ENCODE measurements around the gene TBC1D30.
A peak's percentile ranks its signal among the peaks of the same experiment; 100 is the strongest.

Gene TBC1D30

GRCh38 chr12:64821116-64821630 lies 3.3 kb upstream of the TBC1D30 start:
- H3K79me2 ChIP-seq (ENCODE audit: control insufficient read depth, insufficient read depth, low read length): no peaks in the 10 kb centered on the region
- H4K8ac ChIP-seq (ENCODE audit: low read depth, low read length): no peak overlapping the region
- H3K4me2 ChIP-seq (ENCODE audit: low read length): no peak overlapping the region
- no peak overlapping the region for H2AK5ac ChIP-seq (ENCODE audit: low read length)
- whole genome bisulfite sequencing (ENCODE audit: extremely low coverage, insufficient coverage, low lambda C conversion rate): no CpG with 5 or more reads among the region's 5 CpGs
- H3K4me1 ChIP-seq (ENCODE audit: control insufficient read depth, low read depth, low read length): peaks cover under 1% of the 10 kb centered on the region
- H3K27ac ChIP-seq (ENCODE audit: low read depth, low read length): no peak overlapping the region
- H3K27me3 ChIP-seq (ENCODE audit: insufficient read depth, low read length, poor library complexity): peaks cover 21% of the 10 kb centered on the region
- H3K18ac ChIP-seq (ENCODE audit: low read length): no peak overlapping the region
- no peak overlapping the region for H2BK5ac ChIP-seq (ENCODE audit: low read length)
- H2BK120ac ChIP-seq (ENCODE audit: low read depth, low read length): no peak overlapping the region
- no peak overlapping the region for H2BK15ac ChIP-seq (replicated peaks; ENCODE audit: low read depth)
- no peak overlapping the region for H3K4ac ChIP-seq (ENCODE audit: low read depth, low read length)
- H3K36me3 ChIP-seq (ENCODE audit: control insufficient read depth, insufficient read depth, low read length): no peaks in the 10 kb centered on the region
- H3K4me3 ChIP-seq (ENCODE audit: low read length): no peak overlapping the region
- DNase-seq: no peak
- no peaks in the 10 kb centered on the region for H3K79me1 ChIP-seq (ENCODE audit: low read length)
- no peak overlapping the region for H4K5ac ChIP-seq (ENCODE audit: low read length)
- no peak overlapping the region for H3K23ac ChIP-seq (ENCODE audit: low read length)
- H3K9ac ChIP-seq (ENCODE audit: low read length): no peak overlapping the region
- H3K56ac ChIP-seq (ENCODE audit: low read length): no peak overlapping the region

- H3K56ac ChIP-seq (ENCODE audit: low read length): no peak overlapping the region
- H4K5ac ChIP-seq (ENCODE audit: low read length): no peak overlapping the region
- H3K4ac ChIP-seq (ENCODE audit: low read depth, low read length): no peak overlapping the region
- no peak overlapping the region for H2BK5ac ChIP-seq (ENCODE audit: low read length)
- peaks cover 2% of the 10 kb centered on the region for H3K4me1 ChIP-seq (ENCODE audit: control insufficient read depth, low read depth, low read length)
- H3K36me3 ChIP-seq (ENCODE audit: control insufficient read depth, insufficient read depth, low read length): no peaks in the 10 kb centered on the region
- no CpG with 5 or more reads among the region's 16 CpGs for WGBS (ENCODE audit: extremely low coverage, insufficient coverage, low lambda C conversion rate)
- no peak overlapping the region for H3K18ac ChIP-seq (ENCODE audit: low read length)
- no peak overlapping the region for H2BK15ac ChIP-seq (replicated peaks; ENCODE audit: low read depth)
- DNase-seq: no peak
- H3K27me3 ChIP-seq (ENCODE audit: insufficient read depth, low read length, poor library complexity): peaks cover 25% of the 10 kb centered on the region
- H3K27ac ChIP-seq (ENCODE audit: low read depth, low read length): no peak overlapping the region
- no peak overlapping the region for H3K9ac ChIP-seq (ENCODE audit: low read length)
- no peak overlapping the region for H3K4me3 ChIP-seq (ENCODE audit: low read length)
- H3K4me2 ChIP-seq (ENCODE audit: low read length): peak overlapping the region; percentile 76
- H2BK120ac ChIP-seq (ENCODE audit: low read depth, low read length): no peak overlapping the region
- H3K79me1 ChIP-seq (ENCODE audit: low read length): no peaks in the 10 kb centered on the region
- no peak overlapping the region for H4K8ac ChIP-seq (ENCODE audit: low read depth, low read length)
- no peak overlapping the region for H2AK5ac ChIP-seq (ENCODE audit: low read length)
- H3K23ac ChIP-seq (ENCODE audit: low read length): no peak overlapping the region
- H3K79me2 ChIP-seq (ENCODE audit: control insufficient read depth, insufficient read depth, low read length): no peaks in the 10 kb centered on the region
These were observed 332 bp upstream of the TBC1D30 start for GRCh38 chr12:64824130-64824499.

- H2BK5ac ChIP-seq (ENCODE audit: low read length): no peak overlapping the region
- no peak overlapping the region for H4K5ac ChIP-seq (ENCODE audit: low read length)
- H3K4me2 ChIP-seq (ENCODE audit: low read length): peak overlapping the region; percentile 76
- DNase-seq: peak; percentile 13
- no peak overlapping the region for H3K18ac ChIP-seq (ENCODE audit: low read length)
- H3K79me1 ChIP-seq (ENCODE audit: low read length): no peaks in the 10 kb centered on the region
- no peaks in the 10 kb centered on the region for H3K36me3 ChIP-seq (ENCODE audit: control insufficient read depth, insufficient read depth, low read length)
- H3K79me2 ChIP-seq (ENCODE audit: control insufficient read depth, insufficient read depth, low read length): no peaks in the 10 kb centered on the region
- H2AK5ac ChIP-seq (ENCODE audit: low read length): no peak overlapping the region
- H3K4me1 ChIP-seq (ENCODE audit: control insufficient read depth, low read depth, low read length): peaks cover 2% of the 10 kb centered on the region
- H4K8ac ChIP-seq (ENCODE audit: low read depth, low read length): no peak overlapping the region
- H3K56ac ChIP-seq (ENCODE audit: low read length): no peak overlapping the region
- peaks cover 25% of the 10 kb centered on the region for H3K27me3 ChIP-seq (ENCODE audit: insufficient read depth, low read length, poor library complexity)
- no peak overlapping the region for H3K27ac ChIP-seq (ENCODE audit: low read depth, low read length)
- no peak overlapping the region for H3K9ac ChIP-seq (ENCODE audit: low read length)
- H3K23ac ChIP-seq (ENCODE audit: low read length): no peak overlapping the region
- no peak overlapping the region for H3K4ac ChIP-seq (ENCODE audit: low read depth, low read length)
- no peak overlapping the region for H3K4me3 ChIP-seq (ENCODE audit: low read length)
- no peak overlapping the region for H2BK15ac ChIP-seq (replicated peaks; ENCODE audit: low read depth)
- no peak overlapping the region for H2BK120ac ChIP-seq (ENCODE audit: low read depth, low read length)
- WGBS (ENCODE audit: extremely low coverage, insufficient coverage, low lambda C conversion rate): no CpG with 5 or more reads among the region's 51 CpGs
These were observed 935 bp downstream of the TBC1D30 start for GRCh38 chr12:64825143-64826021.

DNA sequence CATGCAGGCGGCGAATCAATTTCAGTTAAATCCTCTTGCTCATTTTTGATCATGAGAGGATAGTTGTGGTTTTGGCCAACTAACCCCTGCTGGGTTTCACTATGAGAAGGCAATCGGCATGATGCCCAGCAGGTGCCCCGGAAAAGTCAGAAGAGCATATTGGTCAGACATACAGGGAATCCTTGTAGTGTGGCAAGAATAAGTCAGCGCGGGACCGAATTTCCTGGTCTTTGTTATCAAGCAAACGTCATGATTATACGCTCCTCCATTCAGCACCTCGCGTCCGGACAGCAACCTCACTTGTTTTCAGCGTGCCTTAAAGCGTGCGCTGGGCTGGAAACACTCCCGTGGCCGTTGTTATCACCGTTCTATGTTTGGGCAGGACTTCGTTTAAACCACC lies 1.8 kb downstream of the TBC1D30 start:
- Histone ChIP-seq H3K79me1 (ENCODE audit: low read length) (no peaks in the 10 kb centered on the region), H3K79me2 (ENCODE audit: control insufficient read depth, insufficient read depth, low read length) (no peaks in the 10 kb centered on the region), H2BK5ac (ENCODE audit: low read length) (no peak overlapping the region), H2BK120ac (ENCODE audit: low read depth, low read length) (no peak overlapping the region), H3K23ac (ENCODE audit: low read length) (no peak overlapping the region), H3K9ac (ENCODE audit: low read length) (no peak overlapping the region), H4K8ac (ENCODE audit: low read depth, low read length) (no peak overlapping the region), H3K4me3 (ENCODE audit: low read length) (no peak overlapping the region), H3K36me3 (ENCODE audit: control insufficient read depth, insufficient read depth, low read length) (no peaks in the 10 kb centered on the region), H3K18ac (ENCODE audit: low read length) (no peak overlapping the region), H2BK15ac (replicated peaks; ENCODE audit: low read depth) (no peak overlapping the region), H3K27me3 (ENCODE audit: insufficient read depth, low read length, poor library complexity) (peaks cover 25% of the 10 kb centered on the region), H3K4me2 (ENCODE audit: low read length) (no peak overlapping the region), H3K4ac (ENCODE audit: low read depth, low read length) (no peak overlapping the region), H3K27ac (ENCODE audit: low read depth, low read length) (no peak overlapping the region), H3K56ac (ENCODE audit: low read length) (no peak overlapping the region), H3K4me1 (ENCODE audit: control insufficient read depth, low read depth, low read length) (peaks cover 2% of the 10 kb centered on the region), H2AK5ac (ENCODE audit: low read length) (no peak overlapping the region), H4K5ac (ENCODE audit: low read length) (no peak overlapping the region)
- DNase-seq: peak; percentile 82
- no CpG with 5 or more reads among the region's 19 CpGs for WGBS (ENCODE audit: extremely low coverage, insufficient coverage, low lambda C conversion rate)

DNA sequence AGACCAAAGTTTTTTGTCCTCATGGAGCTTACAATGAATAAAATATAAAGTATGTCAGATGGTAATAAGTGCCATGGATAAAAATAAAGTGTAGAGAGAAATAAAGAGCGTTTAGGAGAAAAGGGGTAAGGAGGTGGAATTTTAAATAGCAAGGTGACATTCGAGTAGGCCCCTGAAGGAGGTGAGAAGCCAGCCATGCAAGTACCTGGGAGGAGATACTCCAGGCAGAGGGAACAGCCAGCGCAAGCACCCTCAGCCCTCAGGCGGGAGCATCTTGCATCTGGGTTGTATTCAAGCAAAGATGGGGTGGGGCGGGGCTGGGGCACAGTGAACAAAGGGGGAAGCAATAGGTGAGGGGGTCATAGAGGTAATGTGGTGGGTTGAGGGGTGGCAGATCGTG lies 4.3 kb downstream of the TBC1D30 start:
- H3K27ac ChIP-seq (ENCODE audit: low read depth, low read length): no peak overlapping the region
- WGBS (ENCODE audit: extremely low coverage, insufficient coverage, low lambda C conversion rate): 100% methylated on average over 1 of the region's 6 CpGs
- H3K18ac ChIP-seq (ENCODE audit: low read length): no peak overlapping the region
- peaks cover 25% of the 10 kb centered on the region for H3K27me3 ChIP-seq (ENCODE audit: insufficient read depth, low read length, poor library complexity)
- no peak overlapping the region for H2BK120ac ChIP-seq (ENCODE audit: low read depth, low read length)
- no peak overlapping the region for H3K23ac ChIP-seq (ENCODE audit: low read length)
- no peak overlapping the region for H2BK5ac ChIP-seq (ENCODE audit: low read length)
- no peaks in the 10 kb centered on the region for H3K79me1 ChIP-seq (ENCODE audit: low read length)
- no peaks in the 10 kb centered on the region for H3K79me2 ChIP-seq (ENCODE audit: control insufficient read depth, insufficient read depth, low read length)
- H4K8ac ChIP-seq (ENCODE audit: low read depth, low read length): no peak overlapping the region
- no peak overlapping the region for H3K4me2 ChIP-seq (ENCODE audit: low read length)
- H2BK15ac ChIP-seq (replicated peaks; ENCODE audit: low read depth): no peak overlapping the region
- H3K4me3 ChIP-seq (ENCODE audit: low read length): no peak overlapping the region
- no peak overlapping the region for H3K4ac ChIP-seq (ENCODE audit: low read depth, low read length)
- H3K4me1 ChIP-seq (ENCODE audit: control insufficient read depth, low read depth, low read length): peaks cover 2% of the 10 kb centered on the region
- H3K56ac ChIP-seq (ENCODE audit: low read length): no peak overlapping the region
- H4K5ac ChIP-seq (ENCODE audit: low read length): no peak overlapping the region
- no peak overlapping the region for H3K9ac ChIP-seq (ENCODE audit: low read length)
- no peak overlapping the region for H2AK5ac ChIP-seq (ENCODE audit: low read length)
- no peaks in the 10 kb centered on the region for H3K36me3 ChIP-seq (ENCODE audit: control insufficient read depth, insufficient read depth, low read length)
- no peak for DNase-seq

Data from mesendoderm (in vitro differentiated cells).